ENCODE results near the gene RASA3. TPM values are rescaled to one million over a fixed set of nuclear protein-coding genes. Genes with fewer than 3 reads are reported as not detected.

RASA3 gene
- total RNA-seq, 1 donor from 2014 or later, result 2.9 TPM

GRCh38 chr13:114145722-114146121, 13.3 kb upstream of the RASA3 start:
- H3K4me1 Mint-ChIP-seq, result peaks cover 24% of the 10 kb centered on the region
- no peak overlapping the region for H3K4me2 ChIP-seq
- no peaks in the 10 kb centered on the region for H3K9me3 Mint-ChIP-seq
- H3K27me3 Mint-ChIP-seq (ENCODE audit: insufficient read depth, low read depth), result peaks cover 3% of the 10 kb centered on the region
- H3K4me3 ChIP-seq, result no peak overlapping the region
- no peaks in the 10 kb centered on the region for H4K20me1 ChIP-seq (ENCODE audit: low read depth)
- H3K79me2 ChIP-seq (ENCODE audit: low read depth), result no peaks in the 10 kb centered on the region
- no peak overlapping the region for H3K27ac Mint-ChIP-seq
- peak; percentile 7 for DNase-seq (ENCODE audit: low spot score)
- TF ChIP-seq EZH2 (IDR thresholded peaks at IDR 0.05), result no peak
- TF ChIP-seq CTCF (IDR thresholded peaks at IDR 0.05), result no peak
- TF ChIP-seq EZH2phosphoT487 (IDR thresholded peaks at IDR 0.05), result no peak
- H3K4me1 ChIP-seq, result no peaks in the 10 kb centered on the region
- no peaks in the 10 kb centered on the region for H3K36me3 ChIP-seq
- no peaks in the 10 kb centered on the region for H3K27me3 ChIP-seq
- H3K9ac ChIP-seq, result no peak overlapping the region
- no peak overlapping the region for H2AFZ ChIP-seq (replicated peaks)
- H3K9me3 ChIP-seq (ENCODE audit: low read depth), result no peaks in the 10 kb centered on the region
- no peak overlapping the region for H3K27ac ChIP-seq
- H3K36me3 Mint-ChIP-seq, result no peaks in the 10 kb centered on the region
- H3F3A ChIP-seq (ENCODE audit: low read depth), result peaks cover 3% of the 10 kb centered on the region
- no peak overlapping the region for H3K4me3 Mint-ChIP-seq

- no peaks in the 10 kb centered on the region for H3K36me3 Mint-ChIP-seq
- peaks cover 4% of the 10 kb centered on the region for H3K27me3 Mint-ChIP-seq (ENCODE audit: insufficient read depth, low read depth)
- Histone ChIP-seq H3K9me3 (ENCODE audit: low read depth) (no peaks in the 10 kb centered on the region), H3K79me2 (ENCODE audit: low read depth) (no peaks in the 10 kb centered on the region), H2AFZ (replicated peaks) (no peak overlapping the region), H3K27ac (no peak overlapping the region), H3K4me3 (no peak overlapping the region), H3K4me1 (no peaks in the 10 kb centered on the region), H4K20me1 (ENCODE audit: low read depth) (no peaks in the 10 kb centered on the region), H3K27me3 (no peaks in the 10 kb centered on the region), H3F3A (ENCODE audit: low read depth) (peaks cover 8% of the 10 kb centered on the region), H3K9ac (no peak overlapping the region), H3K36me3 (no peaks in the 10 kb centered on the region), H3K4me2 (no peak overlapping the region)
- peak overlapping the region; percentile 80 for H3K27ac Mint-ChIP-seq
- peaks cover 24% of the 10 kb centered on the region for H3K4me1 Mint-ChIP-seq
- no peak overlapping the region for H3K4me3 Mint-ChIP-seq
- TF ChIP-seq CTCF (IDR thresholded peaks at IDR 0.05) (no peak), EZH2phosphoT487 (IDR thresholded peaks at IDR 0.05) (no peak), EZH2 (IDR thresholded peaks at IDR 0.05) (no peak)
- no peaks in the 10 kb centered on the region for H3K9me3 Mint-ChIP-seq
- peak; percentile 1 for DNase-seq (ENCODE audit: low spot score)
These were observed 12.8 kb upstream of the RASA3 start for GRCh38 chr13:114145256-114145655.

GRCh38 chr13:114144606-114145244, 12.3 kb upstream of the RASA3 start:
- Histone ChIP-seq H3K36me3 (no peaks in the 10 kb centered on the region), H2AFZ (replicated peaks) (no peak overlapping the region), H3F3A (ENCODE audit: low read depth) (peaks cover 9% of the 10 kb centered on the region), H3K27me3 (no peaks in the 10 kb centered on the region), H3K4me3 (no peak overlapping the region), H3K4me1 (no peaks in the 10 kb centered on the region), H3K9ac (no peak overlapping the region), H3K27ac (no peak overlapping the region), H4K20me1 (ENCODE audit: low read depth) (no peaks in the 10 kb centered on the region), H3K9me3 (ENCODE audit: low read depth) (no peaks in the 10 kb centered on the region), H3K79me2 (ENCODE audit: low read depth) (no peaks in the 10 kb centered on the region), H3K4me2 (no peak overlapping the region)
- TF ChIP-seq EZH2phosphoT487 (IDR thresholded peaks at IDR 0.05) (no peak), CTCF (IDR thresholded peaks at IDR 0.05) (no peak), EZH2 (IDR thresholded peaks at IDR 0.05) (no peak)
- Mint-ChIP-seq H3K4me3 (no peak overlapping the region), H3K36me3 (no peaks in the 10 kb centered on the region), H3K27ac (peak overlapping the region; percentile 80), H3K4me1 (peaks cover 24% of the 10 kb centered on the region), H3K27me3 (ENCODE audit: insufficient read depth, low read depth) (peaks cover 5% of the 10 kb centered on the region), H3K9me3 (no peaks in the 10 kb centered on the region)
- no peak for DNase-seq (ENCODE audit: low spot score)

Data from neural progenitor cell (in vitro differentiated cells).